Keratinocyte (primary cell): ENCODE data around the gene TMEM161A. TPM values are rescaled to one million over a fixed set of nuclear protein-coding genes. Genes with fewer than 3 reads are reported as not detected.

ENCODE experiments used
- DNase-seq: peaks from one replicate; pipeline ENCODE4 v3.0.0-alpha.2; 2011; ENCODE audit warnings: low read depth, missing footprints, low spot score
- FAIRE-seq: peaks from 2 replicates; lab custom pipeline; 2011; peaks lifted over from hg19 to GRCh38; lab: Jason Lieb, UNC
- H2AFZ ChIP-seq: 2 replicates; pipeline ENCODE4 v1.6.0; 2012; ENCODE audit warnings: low read length, control low read depth, inconsistent platforms; ENCODE audit not compliant: control insufficient read depth
- H3K27ac ChIP-seq: 2 replicates; pipeline ENCODE4 v1.5.1; 2011; ENCODE audit warnings: low read length; ENCODE audit not compliant: control insufficient read depth, insufficient read depth
- H3K27me3 ChIP-seq: 3 replicates; pipeline ENCODE4 v1.6.0; 2011; ENCODE audit warnings: low read length; ENCODE audit not compliant: control insufficient read depth, insufficient read depth; ENCODE audit errors: extremely low read depth
- H3K36me3 ChIP-seq, 2 experiments: 2 replicates in 1 of 2; 3 replicates in 1 of 2; pipeline ENCODE4 v1.5.1; 2011; ENCODE audit warnings: low read length in 2 of 2, mild to moderate bottlenecking in 1 of 2; ENCODE audit not compliant: control insufficient read depth in 2 of 2, insufficient read depth in 2 of 2; ENCODE audit errors: extremely low read depth in 1 of 2
- H3K4me1 ChIP-seq: 3 replicates; pipeline ENCODE4 v1.5.1; 2011; ENCODE audit warnings: low read length; ENCODE audit not compliant: control insufficient read depth, insufficient read depth; ENCODE audit errors: extremely low read depth
- H3K4me2 ChIP-seq: 3 replicates; pipeline ENCODE4 v1.6.0; 2011; ENCODE audit warnings: low read depth, low read length; ENCODE audit not compliant: control insufficient read depth, insufficient read depth; ENCODE audit errors: extremely low read depth
- H3K4me3 ChIP-seq, 3 experiments: fragments of 200-600 bp in 1 of 3; sonication (generic) in 1 of 3; 2 replicates in 2 of 3; 3 replicates in 1 of 3; pipeline ENCODE4 v1.5.1; 2011 to 2016; ENCODE audit warnings: low read length in 3 of 3, mild to moderate bottlenecking in 3 of 3, control low read depth in 2 of 3, inconsistent platforms in 1 of 3, low read depth in 1 of 3, mixed read lengths in 1 of 3, mixed run types in 1 of 3, moderate library complexity in 1 of 3; ENCODE audit not compliant: control insufficient read depth in 2 of 3, insufficient read depth in 2 of 3; ENCODE audit errors: extremely low read depth in 1 of 3
- H3K79me2 ChIP-seq: 2 replicates; pipeline ENCODE4 v1.6.0; 2012; ENCODE audit warnings: low read length; ENCODE audit not compliant: control insufficient read depth, insufficient read depth
- H3K9ac ChIP-seq: 3 replicates; pipeline ENCODE4 v1.6.0; 2011; ENCODE audit warnings: low read length; ENCODE audit not compliant: control insufficient read depth, insufficient read depth; ENCODE audit errors: extremely low read depth
- H3K9me1 ChIP-seq: 3 replicates; pipeline ENCODE4 v1.6.0; 2011; ENCODE audit warnings: low read length; ENCODE audit not compliant: control insufficient read depth, insufficient read depth; ENCODE audit errors: extremely low read depth
- H3K9me3 ChIP-seq: 2 replicates; pipeline ENCODE4 v1.5.1; 2012; ENCODE audit warnings: low read depth, low read length; ENCODE audit not compliant: control insufficient read depth
- H4K20me1 ChIP-seq: 3 replicates; pipeline ENCODE4 v1.6.0; 2011; ENCODE audit warnings: low read length; ENCODE audit not compliant: control insufficient read depth, insufficient read depth; ENCODE audit errors: extremely low read depth
- EZH2 ChIP-seq: IDR thresholded peaks from one replicate; pipeline ENCODE4 v1.6.1; 2012; ENCODE audit warnings: inconsistent platforms, mild to moderate bottlenecking, low read length, moderate library complexity
- dilution Hi-C: fragments of 300-500 bp; cut with MboI; formaldehyde crosslinking; loops from one replicate; pipeline ENCODE4 v1.7.0; 2020; ENCODE audit warnings: low sequenced_read_pairs; ENCODE audit not compliant: extremely low pct_ligation_motif_present
- polyA plus RNA-seq, 5 experiments: library from polyadenylated mRNA; depleted of rRNA in 3 of 5; stranded (reverse) in 3 of 5; stranded (forward) in 1 of 5; unstranded in 1 of 5; fragments of >200 nt; gene quantifications; 1 replicate in 1 of 5; 2 replicates in 3 of 5; 3 replicates in 1 of 5; pipeline versions ENCODE4 v1.2.1 to v1.2.3, GENCODE V29; 2011 to 2012; ENCODE audit warnings: missing spikeins in 2 of 5, low read depth in 1 of 5, low replicate concordance in 1 of 5
- TF ChIP-seq, protein P1 (sequence below), 3 experiments: IDR thresholded peaks in 1 of 3; conservative IDR thresholded peaks in 1 of 3; optimal IDR thresholded peaks in 1 of 3; 2 replicates in 2 of 3; 3 replicates in 1 of 3; pipeline versions ENCODE3 to v1.5.1; 2011; ENCODE audit warnings: low read length in 3 of 3, mild to moderate bottlenecking in 3 of 3, moderate library complexity in 2 of 3, control low read depth in 1 of 3, inconsistent platforms in 1 of 3; ENCODE audit not compliant: insufficient read depth in 2 of 3; ENCODE audit errors: extremely low read depth in 1 of 3

TMEM161A gene
- polyA plus RNA-seq, 1 donor (not counting 4 experiments of a cell fraction or from before 2014, with no cell fraction given): 18.0 TPM

DNA sequence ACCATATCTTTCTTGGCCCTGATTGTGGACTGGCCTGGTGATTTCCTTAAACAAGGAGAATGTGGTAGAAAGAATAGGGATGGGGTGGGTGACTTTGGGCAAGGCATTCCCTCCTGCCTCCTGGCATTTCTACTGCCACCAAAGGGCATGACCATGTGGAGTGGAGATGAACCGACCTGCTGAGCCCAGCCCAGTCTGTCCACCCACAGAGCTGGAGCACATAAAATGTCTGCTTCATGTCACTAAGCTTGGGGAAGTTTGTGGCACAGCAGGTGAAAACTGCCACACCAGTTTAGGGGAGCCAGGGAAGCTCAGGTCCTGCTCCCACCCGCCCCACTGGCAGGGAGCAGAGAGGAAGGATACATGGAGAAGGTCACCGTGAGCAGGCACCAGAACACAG lies 6.3 kb downstream of the TMEM161A start:
- no peaks in the 10 kb centered on the region for H4K20me1 ChIP-seq
- FAIRE-seq: no peak
- dilution Hi-C loops: no loop called here

DNA sequence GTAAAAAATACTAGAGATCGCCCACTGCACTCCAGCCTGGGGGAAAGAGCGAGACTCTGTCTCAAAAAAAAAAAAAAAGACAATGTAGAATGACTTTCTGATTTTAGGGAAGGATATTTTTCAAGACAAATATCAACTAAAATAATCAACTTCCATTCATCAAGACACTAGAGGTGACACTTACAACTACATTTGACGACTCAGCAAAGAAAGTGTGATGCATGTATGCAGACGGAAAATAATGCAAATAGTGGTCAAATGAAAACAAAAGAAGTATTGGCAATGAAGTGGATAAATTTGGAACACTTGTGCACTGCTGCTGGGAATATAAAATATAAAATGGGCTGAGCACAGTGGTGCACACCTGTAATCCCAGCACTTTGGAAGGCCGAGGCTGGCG lies 12.2 kb downstream of the TMEM161A start:
- H3K9me1 ChIP-seq: no peaks in the 10 kb centered on the region
- H3K79me2 ChIP-seq: no peaks in the 10 kb centered on the region
- no peak overlapping the region for H2AFZ ChIP-seq
- DNase-seq (no peak), FAIRE-seq (no peak)
- H4K20me1 ChIP-seq: no peaks in the 10 kb centered on the region
- no peak for TF ChIP-seq EZH2
- TF ChIP-seq, protein P1, sequence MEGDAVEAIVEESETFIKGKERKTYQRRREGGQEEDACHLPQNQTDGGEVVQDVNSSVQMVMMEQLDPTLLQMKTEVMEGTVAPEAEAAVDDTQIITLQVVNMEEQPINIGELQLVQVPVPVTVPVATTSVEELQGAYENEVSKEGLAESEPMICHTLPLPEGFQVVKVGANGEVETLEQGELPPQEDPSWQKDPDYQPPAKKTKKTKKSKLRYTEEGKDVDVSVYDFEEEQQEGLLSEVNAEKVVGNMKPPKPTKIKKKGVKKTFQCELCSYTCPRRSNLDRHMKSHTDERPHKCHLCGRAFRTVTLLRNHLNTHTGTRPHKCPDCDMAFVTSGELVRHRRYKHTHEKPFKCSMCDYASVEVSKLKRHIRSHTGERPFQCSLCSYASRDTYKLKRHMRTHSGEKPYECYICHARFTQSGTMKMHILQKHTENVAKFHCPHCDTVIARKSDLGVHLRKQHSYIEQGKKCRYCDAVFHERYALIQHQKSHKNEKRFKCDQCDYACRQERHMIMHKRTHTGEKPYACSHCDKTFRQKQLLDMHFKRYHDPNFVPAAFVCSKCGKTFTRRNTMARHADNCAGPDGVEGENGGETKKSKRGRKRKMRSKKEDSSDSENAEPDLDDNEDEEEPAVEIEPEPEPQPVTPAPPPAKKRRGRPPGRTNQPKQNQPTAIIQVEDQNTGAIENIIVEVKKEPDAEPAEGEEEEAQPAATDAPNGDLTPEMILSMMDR (optimal IDR thresholded peaks at IDR 0.05 in 1 of 3, IDR thresholded peaks at IDR 0.05 in 1 of 3, conservative IDR thresholded peaks at IDR 0.05 in 1 of 3; ENCODE audit: extremely low read depth in 1 of 3, insufficient read depth in 2 of 3, low read length in 3 of 3): no peak
- H3K4me2 ChIP-seq: no peak overlapping the region
- H3K4me3 ChIP-seq: no peak overlapping the region
- no peak overlapping the region for H3K27ac ChIP-seq
- dilution Hi-C loops: no loop called here
- no peaks in the 10 kb centered on the region for H3K27me3 ChIP-seq
- H3K9me3 ChIP-seq: no peaks in the 10 kb centered on the region
- H3K4me1 ChIP-seq: no peaks in the 10 kb centered on the region
- H3K36me3 ChIP-seq: peaks cover 0 to 2% of the 10 kb centered on the region in 2 experiments
- H3K9ac ChIP-seq: no peak overlapping the region

More for the DNA sequence above, 6.3 kb downstream of the TMEM161A start:
- TF ChIP-seq, protein P1 (optimal IDR thresholded peaks at IDR 0.05 in 1 of 3, IDR thresholded peaks at IDR 0.05 in 1 of 3, conservative IDR thresholded peaks at IDR 0.05 in 1 of 3; ENCODE audit: extremely low read depth in 1 of 3, insufficient read depth in 2 of 3, low read length in 3 of 3): no peak
- TF ChIP-seq EZH2: no peak
- Histone ChIP-seq H3K4me1 (peaks cover 2% of the 10 kb centered on the region), H3K27me3 (no peaks in the 10 kb centered on the region), H3K4me2 (no peak overlapping the region), H3K4me3 (no peak overlapping the region), H3K27ac (no peak overlapping the region), H3K9me3 (peaks cover 7% of the 10 kb centered on the region), H3K79me2 (peaks cover 1% of the 10 kb centered on the region), H3K36me3 (peaks cover 2 to 4% of the 10 kb centered on the region in 2 experiments), H2AFZ (no peak overlapping the region), H3K9ac (no peak overlapping the region), H3K9me1 (no peaks in the 10 kb centered on the region)
- DNase-seq: no peak
